ENCODE results near the gene PIK3AP1. TPM values are rescaled to one million over a fixed set of nuclear protein-coding genes. Genes with fewer than 3 reads are reported as not detected.

PIK3AP1 gene
- total and polyA plus RNA-seq, 4 donors, result 27.3 to 137 (median 50.9) TPM

- TF ChIP-seq SP1 (IDR thresholded peaks at IDR 0.05) (no peak), RXRA (IDR thresholded peaks at IDR 0.05) (no peak), CTCF (IDR thresholded peaks at IDR 0.05; ENCODE audit: low read depth, low read length, missing input control) (no peak)
These were observed 61.5 kb downstream of the PIK3AP1 start (continued) for GRCh38 chr10:96658844-96659243.

- Histone ChIP-seq H3K4me1 (ENCODE audit: control insufficient read depth in 4 of 4, insufficient read depth in 4 of 4, low read length in 3 of 4) (peaks cover 15 to 45% (median 25%) of the 10 kb centered on the region in 4 donors), H3K27ac (ENCODE audit: low read depth in 1 of 2, low read length in 2 of 2) (peak overlapping the region; percentile 9 to 69), H3K9ac (ENCODE audit: low read depth in 1 of 2, low read length in 2 of 2) (no peak overlapping the region), H3K27me3 (ENCODE audit: control insufficient read depth in 4 of 4, insufficient read depth in 4 of 4, low read length in 3 of 4) (no peaks in the 10 kb centered on the region), H3K36me3 (ENCODE audit: control insufficient read depth in 4 of 4, insufficient read depth in 3 of 4, low read depth in 1 of 4, low read length in 3 of 4) (peaks cover 0 to 4% (median under 1%) of the 10 kb centered on the region in 4 donors), H3K4me3 (ENCODE audit: low read depth in 1 of 3, low read length in 3 of 3) (no peak overlapping the region), H3K9me3 (ENCODE audit: control insufficient read depth in 4 of 4, low read length in 3 of 4) (no peaks in the 10 kb centered on the region)
- no peak for TF ChIP-seq HNF4G (IDR thresholded peaks at IDR 0.05)
- no peak for TF ChIP-seq FOXA2 (IDR thresholded peaks at IDR 0.05)
- TF ChIP-seq NR2F2 (IDR thresholded peaks at IDR 0.05), result no peak
- TF ChIP-seq GABPA (IDR thresholded peaks at IDR 0.05 in 1 of 2, conservative IDR thresholded peaks at IDR 0.05 in 1 of 2), result no peak
- TF ChIP-seq HNF4A (conservative IDR thresholded peaks at IDR 0.05), result no peak
- TF ChIP-seq TAF1 (conservative IDR thresholded peaks at IDR 0.05), result no peak
- TF ChIP-seq CTCF (IDR thresholded peaks at IDR 0.05; ENCODE audit: low read depth, low read length, missing input control), result no peak
- no peak for TF ChIP-seq ZBTB33 (IDR thresholded peaks at IDR 0.05)
- TF ChIP-seq ATF3 (IDR thresholded peaks at IDR 0.05), result no peak
- TF ChIP-seq REST (IDR thresholded peaks at IDR 0.05), result no peak
- no peak for TF ChIP-seq RXRA (IDR thresholded peaks at IDR 0.05)
- TF ChIP-seq RAD21 (IDR thresholded peaks at IDR 0.05), result no peak
- no peak for TF ChIP-seq MAX (IDR thresholded peaks at IDR 0.05)
- no peak for TF ChIP-seq YY1 (IDR thresholded peaks at IDR 0.05)
- no peak for TF ChIP-seq SP1 (IDR thresholded peaks at IDR 0.05)
- TF ChIP-seq FOXA1 (IDR thresholded peaks at IDR 0.05), result no peak
- TF ChIP-seq EGR1 (IDR thresholded peaks at IDR 0.05; ENCODE audit: low read depth in 2 of 2), result no peak
- TF ChIP-seq JUND (IDR thresholded peaks at IDR 0.05), result no peak
- WGBS, result 90% methylated on average over 1 of the region's 1 CpG
- DNase-seq (ENCODE audit: low spot score), result no peak
These were observed 62.9 kb downstream of the PIK3AP1 start for GRCh38 chr10:96657385-96657784.
